Measurements from ENCODE around the gene UBL5. TPM values are rescaled to one million over a fixed set of nuclear protein-coding genes. Genes with fewer than 3 reads are reported as not detected.

Gene UBL5
- polyA plus RNA-seq, 1 donor from 2014 or later: 1,364 TPM

DNA sequence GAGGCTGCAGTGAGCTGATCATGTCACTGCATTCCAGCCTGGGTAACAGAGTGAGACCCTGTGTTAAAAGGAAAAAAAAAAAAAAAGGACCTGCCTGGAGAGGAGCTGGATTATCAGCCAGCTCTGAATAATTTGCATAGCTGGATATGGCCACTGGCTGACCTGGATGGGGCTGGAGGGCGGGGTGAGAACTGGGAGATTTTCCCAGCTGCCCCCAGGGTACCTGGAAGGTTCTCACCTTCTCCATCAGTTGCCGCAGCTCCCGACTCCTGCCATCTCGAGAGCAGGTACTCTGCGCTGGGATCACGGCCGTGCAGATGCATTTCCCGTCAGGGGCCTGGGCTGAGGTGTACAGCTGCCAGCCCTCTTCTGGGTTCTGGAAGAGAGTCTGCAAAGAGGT, 32.7 kb downstream of the UBL5 start:
- H3K27me3 ChIP-seq (ENCODE audit: insufficient read depth, low read depth, low read length): no peaks in the 10 kb centered on the region
- H3K9me3 ChIP-seq (ENCODE audit: low read length): no peaks in the 10 kb centered on the region
- no peak overlapping the region for H3K27ac ChIP-seq (ENCODE audit: low read length)
- no peaks in the 10 kb centered on the region for H3F3A ChIP-seq (ENCODE audit: insufficient read depth, low read length, poor library complexity, severe bottlenecking)
- TF ChIP-seq TAF1 (IDR thresholded peaks at IDR 0.05; ENCODE audit: low read depth): no peak
- TF ChIP-seq RAD21 (conservative IDR thresholded peaks at IDR 0.05): no peak
- TF ChIP-seq REST (IDR thresholded peaks at IDR 0.05; ENCODE audit: borderline replicate concordance): no peak
- no peak for TF ChIP-seq MXI1 (conservative IDR thresholded peaks at IDR 0.05; ENCODE audit: poor library complexity, severe bottlenecking)
- no peak for TF ChIP-seq SMC3 (conservative IDR thresholded peaks at IDR 0.05; ENCODE audit: poor library complexity)
- no peak for TF ChIP-seq EZH2 (IDR thresholded peaks at IDR 0.05; ENCODE audit: borderline replicate concordance, insufficient read depth, low read length, poor library complexity, severe bottlenecking)
- no peak for TF ChIP-seq EP300 (conservative IDR thresholded peaks at IDR 0.05; ENCODE audit: poor library complexity, severe bottlenecking)
- TF ChIP-seq, protein P1, sequence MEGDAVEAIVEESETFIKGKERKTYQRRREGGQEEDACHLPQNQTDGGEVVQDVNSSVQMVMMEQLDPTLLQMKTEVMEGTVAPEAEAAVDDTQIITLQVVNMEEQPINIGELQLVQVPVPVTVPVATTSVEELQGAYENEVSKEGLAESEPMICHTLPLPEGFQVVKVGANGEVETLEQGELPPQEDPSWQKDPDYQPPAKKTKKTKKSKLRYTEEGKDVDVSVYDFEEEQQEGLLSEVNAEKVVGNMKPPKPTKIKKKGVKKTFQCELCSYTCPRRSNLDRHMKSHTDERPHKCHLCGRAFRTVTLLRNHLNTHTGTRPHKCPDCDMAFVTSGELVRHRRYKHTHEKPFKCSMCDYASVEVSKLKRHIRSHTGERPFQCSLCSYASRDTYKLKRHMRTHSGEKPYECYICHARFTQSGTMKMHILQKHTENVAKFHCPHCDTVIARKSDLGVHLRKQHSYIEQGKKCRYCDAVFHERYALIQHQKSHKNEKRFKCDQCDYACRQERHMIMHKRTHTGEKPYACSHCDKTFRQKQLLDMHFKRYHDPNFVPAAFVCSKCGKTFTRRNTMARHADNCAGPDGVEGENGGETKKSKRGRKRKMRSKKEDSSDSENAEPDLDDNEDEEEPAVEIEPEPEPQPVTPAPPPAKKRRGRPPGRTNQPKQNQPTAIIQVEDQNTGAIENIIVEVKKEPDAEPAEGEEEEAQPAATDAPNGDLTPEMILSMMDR (IDR thresholded peaks at IDR 0.05; ENCODE audit: poor library complexity, severe bottlenecking): no peak
- no peak for TF ChIP-seq POLR2AphosphoS5 (IDR thresholded peaks at IDR 0.05)
- H3K4me2 ChIP-seq (ENCODE audit: low read length): no peak overlapping the region
- H4K20me1 ChIP-seq (ENCODE audit: insufficient read depth): no peaks in the 10 kb centered on the region
- H2AFZ ChIP-seq (ENCODE audit: low read depth, low read length): no peak overlapping the region
- H3K9ac ChIP-seq (ENCODE audit: low read length): no peak overlapping the region
- H3K36me3 ChIP-seq (ENCODE audit: insufficient read depth, low read length): no peaks in the 10 kb centered on the region
- H3K79me2 ChIP-seq (replicated peaks; ENCODE audit: insufficient read depth, low read length): no peaks in the 10 kb centered on the region
- H3K4me3 ChIP-seq (ENCODE audit: low read length): no peak overlapping the region
- H3K9me2 ChIP-seq (ENCODE audit: insufficient read depth, low read length): no peaks in the 10 kb centered on the region

DNA sequence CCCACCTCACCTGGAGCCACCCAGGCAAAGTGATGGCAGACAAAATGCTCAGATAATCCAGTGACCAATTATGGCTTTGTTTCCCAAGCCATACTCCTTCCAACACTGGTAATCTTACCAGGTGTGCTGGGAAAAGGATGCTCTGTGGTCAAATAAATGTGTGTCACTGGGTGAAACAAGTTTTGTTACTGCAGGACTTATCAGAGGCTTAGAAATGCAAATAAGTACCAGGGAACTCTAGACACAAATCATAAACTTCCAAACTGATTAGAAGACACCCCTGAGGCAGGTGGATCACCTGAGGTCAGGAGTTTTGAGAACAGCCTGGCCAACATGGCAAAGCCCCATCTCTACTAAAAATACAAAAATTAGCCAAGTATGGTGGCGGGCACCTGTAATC, 33.8 kb downstream of the UBL5 start:
- Histone ChIP-seq H3K27ac (ENCODE audit: low read length) (no peak overlapping the region), H3K9me2 (ENCODE audit: insufficient read depth, low read length) (no peaks in the 10 kb centered on the region), H3K9me3 (ENCODE audit: low read length) (no peaks in the 10 kb centered on the region), H3F3A (ENCODE audit: insufficient read depth, low read length, poor library complexity, severe bottlenecking) (no peaks in the 10 kb centered on the region), H3K9ac (ENCODE audit: low read length) (no peak overlapping the region), H3K4me2 (ENCODE audit: low read length) (no peak overlapping the region), H3K27me3 (ENCODE audit: insufficient read depth, low read depth, low read length) (no peaks in the 10 kb centered on the region), H3K4me3 (ENCODE audit: low read length) (no peak overlapping the region), H2AFZ (ENCODE audit: low read depth, low read length) (no peak overlapping the region), H4K20me1 (ENCODE audit: insufficient read depth) (no peaks in the 10 kb centered on the region), H3K36me3 (ENCODE audit: insufficient read depth, low read length) (no peaks in the 10 kb centered on the region), H3K79me2 (replicated peaks; ENCODE audit: insufficient read depth, low read length) (no peaks in the 10 kb centered on the region)
- TF ChIP-seq MXI1 (conservative IDR thresholded peaks at IDR 0.05; ENCODE audit: poor library complexity, severe bottlenecking) (no peak), REST (IDR thresholded peaks at IDR 0.05; ENCODE audit: borderline replicate concordance) (no peak), TAF1 (IDR thresholded peaks at IDR 0.05; ENCODE audit: low read depth) (no peak), EZH2 (IDR thresholded peaks at IDR 0.05; ENCODE audit: borderline replicate concordance, insufficient read depth, low read length, poor library complexity, severe bottlenecking) (no peak), RAD21 (conservative IDR thresholded peaks at IDR 0.05) (no peak)
